Activated CD8-positive, alpha-beta T cell treated with anti-CD3 and anti-CD28 coated beads for 36 hours (primary cell): Measurements from ENCODE around the gene C18orf32. TPM values are rescaled to one million over a fixed set of nuclear protein-coding genes. Genes with fewer than 3 reads are reported as not detected.
A peak's percentile ranks its signal among the peaks of the same experiment; 100 is the strongest.

Source experiments
- ATAC-seq: fragments of 200-7000 bp; cut with Tn5 transposase; one replicate; pipeline ENCODE4 v1.10.0; 2021; ENCODE audit warnings: mild to moderate bottlenecking, moderate library complexity
- CTCF ChIA-PET: fragments of 350-600 bp; sonication (Branson Sonifier 250); formaldehyde crosslinking; loops from one replicate; lab custom pipeline; 2021; ENCODE audit warnings: antibody characterized with exemption; lab: Charles Lee
- POLR2A ChIA-PET: fragments of 350-600 bp; sonication (Branson Sonifier 250); formaldehyde crosslinking; loops from one replicate; lab custom pipeline; 2021; ENCODE audit warnings: antibody characterized with exemption; lab: Charles Lee
- DNase-seq: peaks from one replicate; pipeline ENCODE4 v3.0.0-alpha.2; 2020
- H3K27ac Mint-ChIP-seq: one replicate; pipeline ENCODE4 v1.8.0; 2021; ENCODE audit warnings: mild to moderate bottlenecking, mixed read lengths
- H3K27me3 Mint-ChIP-seq: one replicate; pipeline ENCODE4 v1.8.0; 2021; ENCODE audit warnings: mixed read lengths
- H3K36me3 Mint-ChIP-seq: one replicate; pipeline ENCODE4 v1.8.0; 2021; ENCODE audit warnings: low read depth, mixed read lengths
- H3K4me1 Mint-ChIP-seq: one replicate; pipeline ENCODE4 v1.8.0; 2021; ENCODE audit warnings: low read depth, mixed read lengths
- H3K4me3 Mint-ChIP-seq: one replicate; pipeline ENCODE4 v1.8.0; 2021; ENCODE audit warnings: mild to moderate bottlenecking, moderate library complexity, mixed read lengths
- H3K9me3 Mint-ChIP-seq: one replicate; pipeline ENCODE4 v1.8.0; 2021; ENCODE audit warnings: mixed read lengths
- intact Hi-C: fragments of 100-400 bp; cut with micrococcal nuclease; formaldehyde crosslinking; loops from one replicate; pipeline ENCODE4 v1.10.0; 2022
- total RNA-seq, 2 experiments: library from RNA; stranded (reverse); gene quantifications; one replicate each; pipeline ENCODE4 v1.2.3, GENCODE V29; 2021
- TF ChIP-seq, protein P1 (sequence below): fragments of 200-600 bp; IDR thresholded peaks from one replicate; pipeline ENCODE4 v1.8.0; 2022; ENCODE audit warnings: antibody characterized with exemption, mild to moderate bottlenecking

The C18orf32 gene
- total RNA-seq, 2 experiments from 2014 or later, result 21.7 to 22.4 TPM

GRCh38 chr18:49483198-49483597, 3.8 kb downstream of the C18orf32 start:
- POLR2A ChIA-PET, result interaction anchor here (0.7 to 1.0 kb wide), 3 partner anchors 22 to 427 kb away, joined by 3 to 7 read pairs (median 3); partner anchors contain the start of gene DYM
- CTCF ChIA-PET, result interaction anchor here (1.2 to 1.6 kb wide), 2 partner anchors 18 to 806 kb away, joined by 3 to 7 read pairs; no protein-coding TSS in a partner anchor
- peak overlapping the region; percentile 47 for H3K27ac Mint-ChIP-seq
- H3K36me3 Mint-ChIP-seq, result peaks cover 49% of the 10 kb centered on the region
- no peak overlapping the region for H3K4me3 Mint-ChIP-seq
- ATAC-seq (no peak), DNase-seq (no peak)
- no peaks in the 10 kb centered on the region for H3K9me3 Mint-ChIP-seq
- intact Hi-C loops, result no loop called here
- H3K27me3 Mint-ChIP-seq, result no peaks in the 10 kb centered on the region
- TF ChIP-seq, protein P1, sequence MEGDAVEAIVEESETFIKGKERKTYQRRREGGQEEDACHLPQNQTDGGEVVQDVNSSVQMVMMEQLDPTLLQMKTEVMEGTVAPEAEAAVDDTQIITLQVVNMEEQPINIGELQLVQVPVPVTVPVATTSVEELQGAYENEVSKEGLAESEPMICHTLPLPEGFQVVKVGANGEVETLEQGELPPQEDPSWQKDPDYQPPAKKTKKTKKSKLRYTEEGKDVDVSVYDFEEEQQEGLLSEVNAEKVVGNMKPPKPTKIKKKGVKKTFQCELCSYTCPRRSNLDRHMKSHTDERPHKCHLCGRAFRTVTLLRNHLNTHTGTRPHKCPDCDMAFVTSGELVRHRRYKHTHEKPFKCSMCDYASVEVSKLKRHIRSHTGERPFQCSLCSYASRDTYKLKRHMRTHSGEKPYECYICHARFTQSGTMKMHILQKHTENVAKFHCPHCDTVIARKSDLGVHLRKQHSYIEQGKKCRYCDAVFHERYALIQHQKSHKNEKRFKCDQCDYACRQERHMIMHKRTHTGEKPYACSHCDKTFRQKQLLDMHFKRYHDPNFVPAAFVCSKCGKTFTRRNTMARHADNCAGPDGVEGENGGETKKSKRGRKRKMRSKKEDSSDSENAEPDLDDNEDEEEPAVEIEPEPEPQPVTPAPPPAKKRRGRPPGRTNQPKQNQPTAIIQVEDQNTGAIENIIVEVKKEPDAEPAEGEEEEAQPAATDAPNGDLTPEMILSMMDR, result no peak
- H3K4me1 Mint-ChIP-seq, result peaks cover 31% of the 10 kb centered on the region

- no peaks in the 10 kb centered on the region for H3K27me3 Mint-ChIP-seq
- intact Hi-C loops, result no loop called here
- ATAC-seq (no peak), DNase-seq (no peak)
- TF ChIP-seq, protein P1, result no peak
- CTCF ChIA-PET, result no interaction called here
- no peak overlapping the region for H3K4me3 Mint-ChIP-seq
- POLR2A ChIA-PET, result no interaction called here
- H3K36me3 Mint-ChIP-seq, result peaks cover 40% of the 10 kb centered on the region
- H3K4me1 Mint-ChIP-seq, result peaks cover 24% of the 10 kb centered on the region
- H3K27ac Mint-ChIP-seq, result peak overlapping the region; percentile 29
- no peaks in the 10 kb centered on the region for H3K9me3 Mint-ChIP-seq
Observed at GRCh38 chr18:49481907-49482306, 5.1 kb downstream of the C18orf32 start.

DNA sequence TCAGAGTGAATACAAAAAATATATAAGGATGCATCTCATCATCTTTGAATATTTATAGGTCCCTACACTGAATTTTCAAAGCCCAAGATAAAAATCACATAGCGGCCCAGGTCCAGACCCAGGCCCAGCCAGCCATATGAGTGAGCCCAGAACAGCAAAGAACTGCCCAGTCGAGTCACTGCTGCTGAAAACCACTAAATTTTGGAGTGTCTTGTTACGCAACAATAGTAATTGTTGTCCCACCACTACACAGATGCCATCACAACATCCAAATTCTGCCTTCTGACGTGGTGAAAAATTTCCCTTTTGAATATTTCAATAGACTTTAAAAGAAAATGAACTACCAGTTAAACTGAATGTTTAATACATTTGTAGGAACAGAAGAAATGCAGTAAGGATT, 5.7 kb downstream of the C18orf32 start:
- intact Hi-C loops, result no loop called here
- no peaks in the 10 kb centered on the region for H3K27me3 Mint-ChIP-seq
- no peak overlapping the region for H3K4me3 Mint-ChIP-seq
- peaks cover 42% of the 10 kb centered on the region for H3K36me3 Mint-ChIP-seq
- H3K27ac Mint-ChIP-seq, result no peak overlapping the region
- peaks cover 29% of the 10 kb centered on the region for H3K4me1 Mint-ChIP-seq
- no peaks in the 10 kb centered on the region for H3K9me3 Mint-ChIP-seq
- ChIA-PET POLR2A (no interaction called here), CTCF (no interaction called here)
- TF ChIP-seq, protein P1, result no peak
- ATAC-seq (no peak), DNase-seq (no peak)

GRCh38 chr18:49479381-49480137, 7.5 kb downstream of the C18orf32 start:
- no peak for ATAC-seq
- H3K27me3 Mint-ChIP-seq, result no peaks in the 10 kb centered on the region
- H3K4me3 Mint-ChIP-seq, result no peak overlapping the region
- peaks cover 19% of the 10 kb centered on the region for H3K4me1 Mint-ChIP-seq
- POLR2A ChIA-PET, result no interaction called here
- no peak for DNase-seq
- no peaks in the 10 kb centered on the region for H3K9me3 Mint-ChIP-seq
- CTCF ChIA-PET, result interaction anchor here (0.9 kb wide), 1 partner anchor 18 kb away, joined by 4 read pairs; no protein-coding TSS in a partner anchor
- TF ChIP-seq, protein P1, result no peak
- H3K27ac Mint-ChIP-seq, result peak overlapping the region; percentile 61
- intact Hi-C loops, result no loop called here
- peaks cover 37% of the 10 kb centered on the region for H3K36me3 Mint-ChIP-seq
